Measurements from ENCODE around the gene RSAD1. TPM values are rescaled to one million over a fixed set of nuclear protein-coding genes. Genes with fewer than 3 reads are reported as not detected.

Gene RSAD1
- total and polyA plus RNA-seq, 11 donors = 30.9 to 50.0 (median 42.8) TPM

DNA sequence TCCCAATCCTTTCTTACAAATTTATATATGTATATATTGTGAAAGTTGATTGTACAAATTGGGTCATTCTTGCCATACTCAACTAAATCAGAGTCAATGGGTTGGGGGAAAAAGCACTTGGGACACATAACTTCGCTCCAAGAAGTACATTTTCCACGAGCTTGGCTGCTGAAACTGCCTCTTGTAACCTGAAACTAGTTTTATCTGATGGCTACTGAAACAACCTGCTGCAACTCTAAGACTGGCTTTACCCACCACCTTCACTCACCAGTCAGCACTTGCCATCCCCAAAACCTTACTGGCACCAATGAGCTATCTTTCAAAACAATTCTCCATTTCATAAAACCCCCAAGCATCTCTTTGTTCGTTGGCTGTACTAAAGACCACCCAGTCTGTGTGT is 15.1 kb downstream of the RSAD1 start:
- no peaks in the 10 kb centered on the region for H3K27me3 ChIP-seq
- DNase-seq (no peak), ATAC-seq (no peak)
- no peak for TF ChIP-seq POLR2A (IDR thresholded peaks at IDR 0.05)
- no peak for TF ChIP-seq CTCF (IDR thresholded peaks at IDR 0.05)
- H3K9me3 ChIP-seq = no peaks in the 10 kb centered on the region
- intact Hi-C loops (cut with DNase I) = no loop called here
- H3K4me3 ChIP-seq = no peak overlapping the region
- 52 to 67% (median 59%) methylated on average over 3 of the region's 3 CpGs for WGBS, 4 donors
- H3K36me3 ChIP-seq = no peaks in the 10 kb centered on the region
- H3K27ac ChIP-seq = no peak overlapping the region
- H3K4me1 ChIP-seq = no peaks in the 10 kb centered on the region

DNA sequence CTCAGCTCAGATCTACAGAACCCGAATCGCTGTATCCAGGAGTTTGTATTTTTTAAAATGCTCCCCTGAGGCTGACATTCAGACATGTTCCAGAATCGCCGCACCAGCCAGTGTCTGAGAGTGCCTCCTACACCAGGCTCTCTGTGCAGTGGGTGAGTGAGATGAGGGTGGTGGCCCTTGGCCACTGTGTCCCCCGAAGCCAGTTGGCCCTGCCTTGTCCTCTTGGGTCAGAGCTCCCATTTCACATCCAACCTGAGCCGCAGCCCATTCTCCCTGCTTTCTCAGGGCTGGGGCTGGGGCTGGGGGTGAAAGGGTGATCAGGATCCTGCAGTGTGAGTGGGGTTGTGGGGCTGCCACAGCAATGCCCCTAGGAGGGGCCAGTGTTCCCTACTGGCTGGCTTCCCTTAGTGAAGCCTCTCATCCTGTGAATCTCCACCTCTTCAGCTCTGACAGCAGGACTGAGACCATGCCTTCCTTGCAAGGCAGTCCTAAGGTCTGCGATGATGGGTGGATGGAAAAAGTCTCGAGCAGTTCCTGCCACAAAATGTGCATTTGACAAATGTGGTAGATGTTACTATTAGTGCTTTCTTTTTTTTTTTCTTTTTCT is 16.7 kb downstream of the RSAD1 start:
- Histone ChIP-seq H3K9me3 (no peaks in the 10 kb centered on the region), H3K4me3 (no peak overlapping the region), H3K4me1 (no peaks in the 10 kb centered on the region), H3K27me3 (no peaks in the 10 kb centered on the region), H3K36me3 (no peaks in the 10 kb centered on the region), H3K27ac (no peak overlapping the region)
- ATAC-seq = peak in 1 of 4 donors; percentile 13
- TF ChIP-seq POLR2A (IDR thresholded peaks at IDR 0.05) (no peak), CTCF (IDR thresholded peaks at IDR 0.05) (no peak)
- intact Hi-C loops (cut with DNase I) = no loop called here
- no peak for DNase-seq
- 87 to 91% (median 89%) methylated on average over 8 of the region's 8 CpGs for WGBS, 4 donors

DNA sequence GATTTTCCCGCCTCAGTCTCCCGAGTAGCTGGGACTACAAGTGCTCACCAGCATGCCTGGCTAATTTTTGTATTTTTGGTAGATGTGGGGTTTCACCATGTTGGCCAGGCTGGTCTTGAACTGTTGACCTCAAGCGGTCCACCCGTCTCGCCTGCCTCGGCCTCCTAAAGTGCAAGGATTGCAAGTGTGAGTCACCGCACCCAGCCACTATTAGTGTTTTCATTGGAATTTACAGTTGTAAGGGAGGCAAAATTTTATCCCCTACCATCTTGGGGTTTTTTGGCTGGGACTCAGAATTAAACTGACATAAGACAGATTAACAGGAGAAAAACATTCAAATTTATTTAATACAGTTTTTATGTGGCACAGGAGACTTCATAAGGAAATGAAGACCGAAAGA is 17.3 kb downstream of the RSAD1 start:
- no peak for DNase-seq
- intact Hi-C loops (cut with DNase I) = no loop called here
- TF ChIP-seq CTCF (IDR thresholded peaks at IDR 0.05) = no peak
- TF ChIP-seq POLR2A (IDR thresholded peaks at IDR 0.05) = no peak

GRCh38 chr17:50498021-50498874 is 19.6 kb downstream of the RSAD1 start:
- no peak overlapping the region for H3K4me3 ChIP-seq
- intact Hi-C loops (cut with DNase I) = no loop called here
- no peaks in the 10 kb centered on the region for H3K27me3 ChIP-seq
- TF ChIP-seq POLR2A (IDR thresholded peaks at IDR 0.05) (no peak), CTCF (IDR thresholded peaks at IDR 0.05) (no peak)
- no peak overlapping the region for H3K27ac ChIP-seq
- WGBS, 4 donors = 78 to 92% (median 87%) methylated on average over 5 to 7 of the region's 7 CpGs
- H3K4me1 ChIP-seq = no peaks in the 10 kb centered on the region
- DNase-seq (no peak), ATAC-seq (no peak)
- no peaks in the 10 kb centered on the region for H3K36me3 ChIP-seq
- no peaks in the 10 kb centered on the region for H3K9me3 ChIP-seq

More for the DNA sequence above, 17.3 kb downstream of the RSAD1 start:
- Histone ChIP-seq H3K4me1 (no peaks in the 10 kb centered on the region), H3K9me3 (no peaks in the 10 kb centered on the region), H3K4me3 (no peak overlapping the region), H3K36me3 (no peaks in the 10 kb centered on the region), H3K27ac (no peak overlapping the region), H3K27me3 (no peaks in the 10 kb centered on the region)
- WGBS, 4 donors = 90 to 97% (median 95%) methylated on average over 8 of the region's 8 CpGs
- ATAC-seq = no peak

Data from heart left ventricle (tissue), 16 donors.